ENCODE measurements around the gene NCKAP5. TPM values are rescaled to one million over a fixed set of nuclear protein-coding genes. Genes with fewer than 3 reads are reported as not detected.

NCKAP5 gene
- total RNA-seq, 1 donor from 2014 or later: 7.7 TPM

- Mint-ChIP-seq H3K27ac (no peak overlapping the region), H3K9me3 (peaks cover 3% of the 10 kb centered on the region), H3K36me3 (no peaks in the 10 kb centered on the region), H3K27me3 (peaks cover 10% of the 10 kb centered on the region), H3K4me1 (ENCODE audit: unreplicated experiment) (peaks cover 3% of the 10 kb centered on the region), H3K4me3 (no peak overlapping the region)
- DNase-seq (ENCODE audit: extremely low spot score, unreplicated experiment): no peak
- no peak for TF ChIP-seq CTCF (conservative IDR thresholded peaks at IDR 0.05)
Observed at GRCh38 chr2:133484106-133484505, 84.2 kb downstream of the NCKAP5 start.

DNA sequence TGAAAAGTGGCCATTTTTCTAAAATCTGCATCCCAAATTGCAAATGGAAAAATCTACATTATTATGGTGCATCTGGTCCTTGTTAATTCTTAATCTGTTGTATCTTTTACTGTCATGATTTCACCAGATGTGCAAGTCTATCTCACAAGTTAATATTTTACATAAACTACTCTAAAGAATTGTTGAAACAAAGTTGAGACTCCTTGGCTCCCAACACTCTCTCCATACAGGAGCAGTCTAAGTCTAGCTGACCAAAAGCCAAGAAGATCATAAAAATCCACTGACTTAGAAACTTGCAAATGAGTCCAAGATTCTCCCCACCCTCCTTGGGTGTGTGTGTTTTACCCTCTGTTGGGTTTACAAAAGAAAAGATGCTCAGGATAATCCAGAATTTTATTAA, 85.1 kb downstream of the NCKAP5 start:
- H3K4me1 Mint-ChIP-seq (ENCODE audit: unreplicated experiment): peaks cover 3% of the 10 kb centered on the region
- H3K27ac Mint-ChIP-seq: no peak overlapping the region

GRCh38 chr2:133480707-133481429, 87.4 kb downstream of the NCKAP5 start:
- H3K36me3 Mint-ChIP-seq: no peaks in the 10 kb centered on the region
- no peak for TF ChIP-seq CTCF (conservative IDR thresholded peaks at IDR 0.05)
- H3K4me1 Mint-ChIP-seq (ENCODE audit: unreplicated experiment): no peaks in the 10 kb centered on the region
- H3K4me3 Mint-ChIP-seq: no peak overlapping the region
- H3K9me3 Mint-ChIP-seq: peaks cover 3% of the 10 kb centered on the region
- H3K27me3 Mint-ChIP-seq: peaks cover 3% of the 10 kb centered on the region
- no peak for DNase-seq (ENCODE audit: extremely low spot score, unreplicated experiment)
- no peak overlapping the region for H3K27ac Mint-ChIP-seq

More for the DNA sequence above, 85.1 kb downstream of the NCKAP5 start:
- Mint-ChIP-seq H3K36me3 (no peaks in the 10 kb centered on the region), H3K9me3 (peaks cover 3% of the 10 kb centered on the region), H3K4me3 (no peak overlapping the region), H3K27me3 (peaks cover 8% of the 10 kb centered on the region)
- TF ChIP-seq CTCF (conservative IDR thresholded peaks at IDR 0.05): no peak
- DNase-seq (ENCODE audit: extremely low spot score, unreplicated experiment): no peak

DNA sequence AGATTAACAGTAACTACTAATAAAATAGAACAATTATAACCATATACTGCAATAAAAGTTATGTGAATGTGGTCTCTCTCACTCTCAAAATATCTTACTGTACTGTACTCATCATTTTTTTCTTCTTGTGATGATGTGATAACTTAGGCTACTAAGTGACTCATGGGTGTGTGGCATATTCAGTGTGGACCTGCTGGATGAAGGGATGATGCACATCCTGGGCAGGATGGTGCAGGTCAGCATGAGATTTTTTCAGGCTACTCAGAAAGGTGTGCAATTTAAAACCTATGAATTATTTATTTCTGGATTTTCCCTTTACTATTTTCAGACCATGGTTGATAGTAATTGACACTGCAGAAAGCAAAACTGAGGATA, 90.7 kb downstream of the NCKAP5 start:
- H3K27ac Mint-ChIP-seq: no peak overlapping the region
- no peak for TF ChIP-seq CTCF (conservative IDR thresholded peaks at IDR 0.05)

GRCh38 chr2:133476931-133477615, 91.2 kb downstream of the NCKAP5 start:
- Mint-ChIP-seq H3K4me3 (no peak overlapping the region), H3K4me1 (ENCODE audit: unreplicated experiment) (no peaks in the 10 kb centered on the region), H3K36me3 (no peaks in the 10 kb centered on the region), H3K9me3 (peaks cover 8% of the 10 kb centered on the region), H3K27me3 (peaks cover 3% of the 10 kb centered on the region), H3K27ac (no peak overlapping the region)
- no peak for DNase-seq (ENCODE audit: extremely low spot score, unreplicated experiment)
- no peak for TF ChIP-seq CTCF (conservative IDR thresholded peaks at IDR 0.05)

More for the DNA sequence above, 90.7 kb downstream of the NCKAP5 start:
- no peaks in the 10 kb centered on the region for H3K4me1 Mint-ChIP-seq (ENCODE audit: unreplicated experiment)
- no peaks in the 10 kb centered on the region for H3K36me3 Mint-ChIP-seq
- peaks cover 5% of the 10 kb centered on the region for H3K9me3 Mint-ChIP-seq
- DNase-seq (ENCODE audit: extremely low spot score, unreplicated experiment): no peak
- H3K4me3 Mint-ChIP-seq: no peak overlapping the region
- peaks cover 3% of the 10 kb centered on the region for H3K27me3 Mint-ChIP-seq
